Natural killer cell (primary cell): Measurements from ENCODE around the gene AATK. TPM values are rescaled to one million over a fixed set of nuclear protein-coding genes. Genes with fewer than 3 reads are reported as not detected.

Experiments
- ATAC-seq, 3 donors: fragments of 150-1000 bp in 2 of 3; fragments of 200-7000 bp in 1 of 3; cut with Tn5 transposase; 1 replicate in 1 of 3; 2 replicates in 2 of 3; pipeline ENCODE4 v1.10.0; 2021; ENCODE audit warnings: mild to moderate bottlenecking in 2 of 3, moderate library complexity in 2 of 3
- DNase-seq, 2 donors: peaks; one replicate each; pipeline versions ENCODE4 v3.0.0 to v3.0.0-alpha.2; 2013 to 2021; ENCODE audit warnings: mixed read lengths in 1 of 2
- H3K27ac ChIP-seq: one replicate; pipeline ENCODE4 v1.5.1; 2013; ENCODE audit warnings: mild to moderate bottlenecking, low read length
- H3K27me3 ChIP-seq: one replicate; pipeline ENCODE4 v1.6.1; 2013; ENCODE audit warnings: low read length; ENCODE audit not compliant: control insufficient read depth, insufficient read depth
- H3K36me3 ChIP-seq: one replicate; pipeline ENCODE4 v1.6.1; 2013; ENCODE audit warnings: low read length; ENCODE audit not compliant: control insufficient read depth, insufficient read depth
- H3K4me1 ChIP-seq: one replicate; pipeline ENCODE4 v1.6.1; 2013; ENCODE audit warnings: low read length; ENCODE audit not compliant: control insufficient read depth, insufficient read depth
- H3K4me3 ChIP-seq: one replicate; pipeline ENCODE4 v1.5.1; 2013; ENCODE audit warnings: low read length
- H3K9me3 ChIP-seq: one replicate; pipeline ENCODE4 v1.6.1; 2013; ENCODE audit warnings: low read length; ENCODE audit not compliant: control insufficient read depth, insufficient read depth
- H3K27ac Mint-ChIP-seq, 2 donors: one replicate each; pipeline ENCODE4 v1.8.0; 2022; ENCODE audit warnings: mild to moderate bottlenecking in 2 of 2, mixed read lengths in 2 of 2, moderate library complexity in 1 of 2
- H3K27me3 Mint-ChIP-seq, 2 donors: one replicate each; pipeline ENCODE4 v1.8.0; 2022; ENCODE audit warnings: low read depth in 2 of 2, mixed read lengths in 2 of 2
- H3K36me3 Mint-ChIP-seq: one replicate; pipeline ENCODE4 v1.8.0; 2022; ENCODE audit warnings: mixed read lengths
- H3K4me1 Mint-ChIP-seq, 2 donors: one replicate each; pipeline ENCODE4 v1.8.0; 2022; ENCODE audit warnings: mixed read lengths in 2 of 2
- H3K4me3 Mint-ChIP-seq: one replicate; pipeline ENCODE4 v1.8.0; 2022; ENCODE audit warnings: mild to moderate bottlenecking, moderate library complexity, mixed read lengths
- H3K9me3 Mint-ChIP-seq, 2 donors: one replicate each; pipeline ENCODE4 v1.8.0; 2022; ENCODE audit warnings: mixed read lengths in 2 of 2
- WGBS: methylation state at CpG from one replicate; pipeline ENCODE4 v1.1.7; 2013; ENCODE audit warnings: missing lambda C conversion rate; ENCODE audit not compliant: insufficient coverage; 5-methylcytosine and 5-hydroxymethylcytosine counted together
- intact Hi-C: fragments of 100-400 bp; cut with micrococcal nuclease; formaldehyde crosslinking; loops from one replicate; pipeline ENCODE4 v1.14.2; 2022
- total RNA-seq, 4 donors: library from RNA; stranded (reverse); fragments of 120-200 nt in 1 of 4; gene quantifications; one replicate each; pipeline versions ENCODE4 v1.2.3 to v1.2.4, GENCODE V29; 2013 to 2022
- TF ChIP-seq, protein P1 (sequence below): fragments of 200-600 bp; IDR thresholded peaks from one replicate; pipeline ENCODE4 v1.8.0; 2022; ENCODE audit warnings: antibody characterized with exemption

Gene AATK
- total RNA-seq, 3 donors from 2014 or later (not counting 1 experiment from before 2014, with no cell fraction given): 8.5 to 13.7 (median 10.4) TPM

DNA sequence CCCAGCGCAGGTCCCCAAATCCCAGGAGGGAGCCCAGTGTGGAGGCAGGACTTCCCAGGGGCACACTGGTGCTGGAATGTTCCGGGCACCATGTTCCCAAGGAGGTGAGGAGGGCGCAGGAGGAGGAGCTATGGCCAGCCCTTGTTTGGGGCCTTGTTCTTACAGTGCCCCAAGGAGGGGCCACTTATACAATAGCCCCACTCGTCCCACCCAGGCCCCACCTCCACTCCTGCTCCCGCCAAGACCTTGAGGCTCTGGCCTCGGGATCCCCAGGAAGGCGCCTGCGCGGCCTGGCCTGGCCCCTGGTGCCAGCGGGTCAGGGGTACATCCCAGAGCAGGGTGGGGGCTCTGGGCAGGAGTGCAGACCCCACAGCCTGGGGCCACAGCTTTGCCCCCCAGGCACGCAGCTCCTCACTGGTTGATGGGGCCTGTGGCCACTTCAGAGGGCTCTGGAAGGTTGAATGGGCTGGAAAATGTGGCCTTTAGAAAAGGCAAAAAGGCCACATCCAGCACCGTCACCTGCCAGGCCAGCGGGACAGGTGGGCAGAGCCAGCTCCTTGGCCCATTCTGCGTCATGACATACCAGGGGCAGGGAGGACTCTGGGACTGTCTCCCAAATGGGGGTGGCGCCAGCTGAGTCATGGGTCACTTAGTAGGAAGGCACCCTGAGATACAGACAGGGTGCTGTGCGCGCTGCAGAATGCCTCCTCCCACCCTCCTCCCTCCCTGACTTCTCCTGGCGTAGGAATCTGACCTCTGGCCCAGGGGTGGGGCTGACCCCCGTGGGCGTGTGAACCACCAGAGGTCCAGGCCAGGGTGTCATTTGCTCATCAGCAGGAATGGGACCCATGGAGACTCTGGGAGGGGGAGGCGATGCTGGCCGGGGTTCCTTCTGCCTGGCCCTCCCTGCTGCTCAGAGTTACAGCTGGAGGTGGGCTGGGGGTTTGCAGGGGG, 33.0 kb downstream of the AATK start:
- no peak overlapping the region for H3K27ac Mint-ChIP-seq
- H3K4me1 ChIP-seq: no peaks in the 10 kb centered on the region

DNA sequence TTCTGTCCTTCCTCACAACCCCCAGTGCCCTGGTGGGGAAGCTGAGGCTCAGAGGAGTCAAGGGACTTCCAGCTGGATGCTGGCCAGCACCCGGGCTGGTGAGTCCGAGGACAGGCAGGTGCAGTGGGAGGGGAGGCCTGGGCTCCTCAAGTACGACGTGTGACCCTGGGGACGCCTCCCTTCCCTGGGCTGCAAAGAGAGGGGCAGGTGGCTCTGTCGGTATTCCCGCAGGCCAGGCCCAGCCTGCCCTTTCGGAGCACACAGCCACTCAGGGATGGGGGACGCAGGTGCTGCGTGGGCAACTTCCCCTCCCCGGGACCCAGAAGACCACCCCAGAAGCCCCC, 33.9 kb downstream of the AATK start:
- no peak overlapping the region for H3K27ac Mint-ChIP-seq
- H3K9me3 Mint-ChIP-seq: no peaks in the 10 kb centered on the region
- no peaks in the 10 kb centered on the region for H3K4me1 Mint-ChIP-seq
- no peaks in the 10 kb centered on the region for H3K9me3 ChIP-seq
- no peak overlapping the region for H3K27ac ChIP-seq
- DNase-seq: no peak
- no peaks in the 10 kb centered on the region for H3K36me3 ChIP-seq
- no peaks in the 10 kb centered on the region for H3K4me1 ChIP-seq
- intact Hi-C loops: no loop called here
- TF ChIP-seq, protein P1, sequence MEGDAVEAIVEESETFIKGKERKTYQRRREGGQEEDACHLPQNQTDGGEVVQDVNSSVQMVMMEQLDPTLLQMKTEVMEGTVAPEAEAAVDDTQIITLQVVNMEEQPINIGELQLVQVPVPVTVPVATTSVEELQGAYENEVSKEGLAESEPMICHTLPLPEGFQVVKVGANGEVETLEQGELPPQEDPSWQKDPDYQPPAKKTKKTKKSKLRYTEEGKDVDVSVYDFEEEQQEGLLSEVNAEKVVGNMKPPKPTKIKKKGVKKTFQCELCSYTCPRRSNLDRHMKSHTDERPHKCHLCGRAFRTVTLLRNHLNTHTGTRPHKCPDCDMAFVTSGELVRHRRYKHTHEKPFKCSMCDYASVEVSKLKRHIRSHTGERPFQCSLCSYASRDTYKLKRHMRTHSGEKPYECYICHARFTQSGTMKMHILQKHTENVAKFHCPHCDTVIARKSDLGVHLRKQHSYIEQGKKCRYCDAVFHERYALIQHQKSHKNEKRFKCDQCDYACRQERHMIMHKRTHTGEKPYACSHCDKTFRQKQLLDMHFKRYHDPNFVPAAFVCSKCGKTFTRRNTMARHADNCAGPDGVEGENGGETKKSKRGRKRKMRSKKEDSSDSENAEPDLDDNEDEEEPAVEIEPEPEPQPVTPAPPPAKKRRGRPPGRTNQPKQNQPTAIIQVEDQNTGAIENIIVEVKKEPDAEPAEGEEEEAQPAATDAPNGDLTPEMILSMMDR: no peak
- H3K4me3 Mint-ChIP-seq: no peak overlapping the region
- ATAC-seq: no peak
- no peak overlapping the region for H3K4me3 ChIP-seq
- 76% methylated on average over 11 of the region's 11 CpGs for WGBS
- H3K27me3 ChIP-seq: no peaks in the 10 kb centered on the region
- H3K36me3 Mint-ChIP-seq: no peaks in the 10 kb centered on the region
- H3K27me3 Mint-ChIP-seq: no peaks in the 10 kb centered on the region

More for the DNA sequence above, 33.0 kb downstream of the AATK start:
- H3K36me3 Mint-ChIP-seq: no peaks in the 10 kb centered on the region
- ATAC-seq (no peak), DNase-seq (no peak)
- no peaks in the 10 kb centered on the region for H3K27me3 Mint-ChIP-seq
- no peaks in the 10 kb centered on the region for H3K27me3 ChIP-seq
- intact Hi-C loops: no loop called here
- H3K4me3 ChIP-seq: no peak overlapping the region
- H3K27ac ChIP-seq: no peak overlapping the region
- H3K9me3 Mint-ChIP-seq: no peaks in the 10 kb centered on the region
- H3K4me3 Mint-ChIP-seq: no peak overlapping the region
- peaks cover 0 to 1% of the 10 kb centered on the region in 2 donors for H3K4me1 Mint-ChIP-seq
- no peaks in the 10 kb centered on the region for H3K36me3 ChIP-seq
- TF ChIP-seq, protein P1: no peak
- no peaks in the 10 kb centered on the region for H3K9me3 ChIP-seq
- WGBS: 92% methylated on average over 22 of the region's 22 CpGs

DNA sequence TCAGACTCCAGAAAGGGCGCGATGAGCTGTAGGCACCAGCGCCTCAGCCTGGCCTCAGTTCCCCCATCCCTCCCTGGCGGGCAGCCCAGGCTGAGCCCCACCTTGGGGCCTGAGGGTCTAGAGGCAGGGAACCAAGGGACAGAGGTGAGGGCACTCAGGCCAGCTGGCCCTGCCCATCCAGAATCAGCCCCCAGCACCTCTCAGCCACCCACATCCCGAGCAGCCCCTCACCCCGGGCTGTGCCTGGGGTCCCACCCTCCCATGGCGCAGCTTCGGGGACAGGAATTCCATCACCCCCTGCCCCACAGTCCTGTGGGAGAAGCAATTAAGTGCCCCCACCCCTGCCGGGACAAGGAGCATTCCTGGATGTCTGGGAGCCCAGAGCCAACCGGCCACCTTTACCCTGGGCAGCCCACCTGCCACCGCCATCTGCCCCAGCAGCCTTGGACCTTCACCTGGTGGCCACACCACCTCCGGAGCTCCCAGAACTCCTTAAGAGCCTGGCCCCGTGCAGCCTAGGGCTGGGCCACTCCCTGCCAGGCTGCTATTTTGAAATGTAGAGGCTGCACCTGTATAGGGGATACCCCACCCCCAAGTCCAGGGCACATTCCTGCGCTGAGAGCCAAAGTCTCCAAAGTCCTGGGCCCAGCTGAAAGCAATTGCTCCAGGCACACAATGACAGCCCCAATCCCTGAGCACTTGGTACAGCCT, 34.4 kb downstream of the AATK start:
- intact Hi-C loops: no loop called here
- H3K9me3 Mint-ChIP-seq: no peaks in the 10 kb centered on the region
- Histone ChIP-seq H3K4me3 (no peak overlapping the region), H3K27ac (no peak overlapping the region), H3K9me3 (no peaks in the 10 kb centered on the region), H3K36me3 (no peaks in the 10 kb centered on the region), H3K27me3 (no peaks in the 10 kb centered on the region), H3K4me1 (no peaks in the 10 kb centered on the region)
- no peaks in the 10 kb centered on the region for H3K27me3 Mint-ChIP-seq
- ATAC-seq: no peak
- no peaks in the 10 kb centered on the region for H3K4me1 Mint-ChIP-seq
- no peak overlapping the region for H3K27ac Mint-ChIP-seq
- 96% methylated on average over 14 of the region's 14 CpGs for WGBS
- H3K36me3 Mint-ChIP-seq: no peaks in the 10 kb centered on the region
- DNase-seq: no peak
- H3K4me3 Mint-ChIP-seq: no peak overlapping the region
- TF ChIP-seq, protein P1: no peak
